HG03457 (cell line): Measurements from ENCODE around the gene OR2J2.
"Not testable (repeated sequence)": the region's sequence is repeated elsewhere in the genome, so short reads cannot be mapped to it uniquely, and the experiment has no call there.

ENCODE experiments used
- ATAC-seq: cut with Tn5 transposase; IDR thresholded peaks from one replicate; pipeline ENCODE4 v1.9.1; 2021; ENCODE audit warnings: moderate number of reproducible peaks; ENCODE audit not compliant: unreplicated experiment

The OR2J2 gene

DNA sequence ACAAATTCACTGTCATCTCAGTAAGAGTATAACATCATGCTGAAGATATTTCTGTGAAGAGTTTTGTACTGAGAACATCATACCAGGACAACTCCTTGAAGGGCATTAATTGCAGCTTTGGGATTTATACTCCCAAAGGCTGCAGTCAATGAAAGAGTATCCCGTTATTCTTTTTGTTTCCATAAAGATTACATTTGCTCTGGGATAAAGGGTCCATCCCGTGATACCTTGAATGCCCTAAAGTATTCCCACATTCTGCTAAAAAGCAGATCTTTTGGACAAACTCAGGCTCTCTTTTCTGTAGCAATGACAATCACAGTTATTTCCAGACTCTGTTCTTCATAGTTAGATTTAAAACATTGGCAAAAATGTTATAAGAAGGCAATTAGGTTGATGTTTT is at the start of gene OR2J2:
Gene OR2J2 (plus strand): TSS at position 301 of the 400 bp plus-strand sequence. CDS start 2,729 bp downstream, outside the sequence.
- not testable (repeated sequence) for ATAC-seq

DNA sequence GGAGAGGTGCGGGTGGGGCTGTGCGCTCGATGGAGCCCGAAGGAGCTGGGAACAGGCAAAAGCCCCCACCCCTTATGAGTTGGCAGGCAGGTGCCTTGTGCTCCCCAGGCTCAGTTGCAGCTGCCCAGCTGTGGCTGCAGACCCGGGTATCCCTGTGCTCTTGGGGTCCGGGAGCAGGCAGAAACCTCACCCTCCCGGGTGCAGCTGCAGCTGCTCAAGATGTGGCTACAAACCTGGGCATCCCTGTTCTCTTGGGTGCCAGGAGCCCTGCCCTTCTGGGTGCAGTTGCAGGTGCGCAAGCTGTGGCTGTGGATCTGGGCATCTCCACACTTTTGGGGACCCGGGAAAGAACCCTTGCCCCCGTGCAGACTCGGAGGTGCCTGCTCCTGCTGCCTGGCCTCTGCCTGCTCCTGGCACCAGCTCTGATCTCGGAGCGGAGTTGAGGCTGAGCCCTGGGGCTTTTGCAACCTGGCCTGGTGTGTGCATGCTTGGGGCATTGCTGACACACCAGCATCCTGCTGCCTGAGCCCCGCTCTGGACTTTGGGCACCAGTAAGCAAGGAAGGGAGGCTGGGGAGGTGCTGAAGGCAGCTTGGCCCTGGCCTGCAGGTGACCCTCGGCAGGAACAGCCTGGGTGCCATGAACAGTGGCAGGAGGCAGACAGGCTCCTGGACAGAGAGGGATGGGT is 41.2 kb upstream of the OR2J2 start:
- no peak for ATAC-seq

DNA sequence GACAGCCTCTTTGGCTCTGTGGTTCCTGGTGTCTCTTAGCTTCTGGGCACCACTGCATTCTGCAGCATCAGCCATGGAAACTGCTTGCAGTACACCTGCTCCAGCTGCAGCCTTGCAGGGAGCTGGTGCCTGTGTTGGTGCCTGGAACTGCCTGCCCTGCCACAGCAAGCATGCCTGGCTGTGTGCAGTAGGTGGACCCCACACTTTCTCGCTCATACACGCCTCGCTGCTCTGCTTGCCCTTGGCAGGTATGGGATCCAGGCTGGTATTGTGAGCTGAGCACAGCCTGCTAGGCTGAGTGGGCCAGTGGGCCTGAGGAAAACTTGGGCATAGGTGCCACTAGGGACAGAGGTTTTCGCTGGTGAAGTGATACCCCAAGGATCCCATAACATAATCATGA is 40.1 kb upstream of the OR2J2 start:
- no peak for ATAC-seq

DNA sequence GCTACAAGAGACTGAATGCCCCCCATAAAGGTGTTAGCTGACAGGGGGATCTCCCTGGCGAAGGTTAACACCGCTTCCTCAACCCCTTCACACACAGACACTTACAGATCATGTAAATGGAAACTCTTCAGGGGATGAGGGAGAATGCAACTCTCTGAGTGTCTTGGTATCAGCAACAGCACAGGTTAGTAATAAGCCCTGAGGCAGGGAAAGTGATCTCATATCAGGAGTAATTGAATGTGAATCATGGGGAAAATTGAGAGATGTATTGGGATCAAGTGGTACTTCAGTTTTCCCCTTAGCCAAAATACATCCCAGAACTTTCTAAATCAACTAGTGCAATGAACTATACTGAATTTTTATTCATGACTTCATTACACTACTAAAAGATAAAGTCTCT is 39.0 kb upstream of the OR2J2 start:
- ATAC-seq = no peak

DNA sequence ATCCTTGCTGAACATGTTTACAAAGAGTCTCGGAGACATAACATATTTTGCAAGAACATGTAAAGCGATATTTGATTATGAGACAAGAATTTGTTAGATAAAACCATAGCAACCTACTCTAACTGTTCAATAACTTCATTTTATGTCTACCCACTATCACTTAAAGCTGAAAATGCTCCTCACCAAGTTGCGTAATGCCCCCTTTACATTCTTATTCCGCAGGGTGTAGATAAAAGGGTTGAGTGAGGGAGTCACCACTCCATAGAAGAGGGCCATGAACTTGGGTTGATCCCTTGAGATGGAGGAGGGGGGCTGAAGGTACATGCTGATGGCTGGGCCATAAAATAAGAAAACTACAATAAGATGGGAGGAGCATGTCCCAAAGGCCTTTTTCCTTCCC is 33.0 kb upstream of the OR2J2 start:
- ATAC-seq = no peak

DNA sequence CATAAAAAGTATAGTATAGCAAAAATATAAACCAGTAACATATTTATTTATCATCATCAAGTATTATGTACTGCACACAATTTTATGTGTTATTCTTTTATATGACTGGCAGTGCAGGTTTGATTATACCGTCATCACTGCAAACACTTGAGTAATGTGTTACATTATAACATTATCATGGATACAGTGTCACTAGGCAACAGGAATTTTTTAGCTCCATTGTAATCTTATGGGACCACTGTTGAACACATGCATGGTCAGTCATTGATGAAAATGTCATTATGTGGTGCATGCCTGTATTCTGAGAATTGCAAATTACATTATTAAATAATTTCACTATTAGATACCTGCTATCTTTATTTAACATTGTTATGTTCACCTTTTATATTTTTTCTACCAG is 29.1 kb upstream of the OR2J2 start:
- ATAC-seq = no peak

DNA sequence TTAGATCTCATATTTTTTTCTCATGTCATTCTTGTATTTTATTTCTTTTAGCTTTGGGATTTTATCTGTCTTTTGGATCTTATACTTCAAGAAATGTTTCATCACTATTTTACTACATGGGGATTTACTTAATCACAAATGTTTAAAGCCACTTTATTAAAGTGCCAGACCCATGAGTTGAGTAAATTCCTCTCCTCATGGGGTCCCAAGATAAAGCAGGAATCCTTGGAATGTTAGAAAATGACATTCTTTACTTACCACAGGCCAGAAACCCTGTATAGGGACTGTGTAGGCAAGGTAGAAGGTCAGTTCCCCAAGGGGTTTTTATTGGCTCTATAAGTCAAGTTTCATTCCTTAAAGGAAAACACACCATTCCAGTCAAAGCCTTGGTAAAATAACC is 28.4 kb upstream of the OR2J2 start:
- no peak for ATAC-seq

DNA sequence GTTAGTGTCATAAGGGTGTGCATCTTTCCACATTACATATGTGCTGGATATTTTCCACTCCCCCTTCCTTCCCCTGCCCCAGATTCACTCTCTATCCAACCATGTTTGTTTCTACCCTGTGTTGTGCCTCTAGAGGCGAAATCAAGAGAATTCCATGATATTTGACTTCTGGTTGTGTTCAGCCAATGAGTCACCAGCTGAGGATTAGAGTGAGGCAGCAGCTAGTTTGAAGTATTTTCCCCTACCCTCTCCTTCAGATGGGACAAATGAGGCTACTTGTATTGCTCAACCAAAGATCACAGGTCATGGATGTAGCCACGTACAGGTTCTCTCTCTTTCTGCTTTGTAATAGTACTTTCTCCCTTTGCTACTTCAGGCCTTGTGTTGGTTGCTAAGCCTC is 24.5 kb upstream of the OR2J2 start:
- no peak for ATAC-seq

DNA sequence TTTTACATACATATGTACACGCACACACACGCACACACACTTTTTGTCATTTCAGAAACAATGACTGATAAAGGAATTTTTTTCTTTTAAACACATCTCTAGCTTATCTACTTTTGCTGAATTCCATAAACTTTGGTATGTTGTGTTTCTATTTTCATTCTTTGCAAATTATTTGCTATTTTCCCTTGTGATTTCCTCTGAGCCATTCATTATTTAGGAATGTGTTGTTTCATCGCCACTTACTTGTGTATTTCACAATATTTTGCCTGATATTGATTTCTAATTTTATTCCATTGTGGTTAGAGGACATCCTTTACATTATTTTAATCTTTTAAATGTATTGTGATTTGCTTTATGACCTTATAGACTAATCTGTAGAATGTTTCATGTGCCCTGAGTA is 23.6 kb upstream of the OR2J2 start:
- no peak for ATAC-seq

DNA sequence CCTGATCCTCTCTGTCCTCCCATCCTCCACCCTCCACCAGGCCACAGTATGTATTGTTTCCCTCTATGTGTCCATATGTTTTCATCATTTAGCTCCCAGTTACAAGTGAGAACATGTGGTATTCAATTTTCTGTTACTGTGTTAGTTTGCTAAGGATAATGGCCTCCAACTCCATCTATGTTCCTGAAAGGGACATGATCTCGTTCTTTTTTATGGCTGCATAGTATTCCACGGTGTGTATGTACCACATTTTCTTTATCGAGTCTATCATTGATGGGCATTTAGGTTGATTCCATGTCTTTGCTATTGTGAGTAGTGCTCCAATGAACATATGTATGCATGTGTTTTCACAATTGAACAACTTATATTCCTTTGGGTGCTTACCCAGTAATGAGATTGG is 21.3 kb upstream of the OR2J2 start:
- ATAC-seq = not testable (repeated sequence)

DNA sequence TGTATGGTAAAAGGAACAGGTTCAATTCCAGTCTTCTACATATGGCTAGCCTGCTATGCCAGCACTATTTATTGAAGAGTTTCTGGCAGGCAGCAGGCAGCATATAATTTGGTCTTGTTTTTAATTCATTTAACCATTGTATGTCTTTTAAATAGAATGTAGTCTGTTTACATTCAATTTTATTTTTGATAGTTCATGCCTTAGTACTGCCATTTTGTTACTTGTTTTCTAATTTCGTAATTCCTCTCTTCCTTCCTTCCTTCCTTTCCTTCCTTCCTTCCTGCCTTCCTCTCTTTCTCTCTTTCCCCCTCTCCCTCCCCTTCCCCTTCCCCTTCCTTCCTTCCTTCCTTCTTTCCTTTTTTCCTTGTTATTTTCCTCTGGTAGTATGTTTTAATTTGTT is 17.6 kb upstream of the OR2J2 start:
- ATAC-seq = no peak

DNA sequence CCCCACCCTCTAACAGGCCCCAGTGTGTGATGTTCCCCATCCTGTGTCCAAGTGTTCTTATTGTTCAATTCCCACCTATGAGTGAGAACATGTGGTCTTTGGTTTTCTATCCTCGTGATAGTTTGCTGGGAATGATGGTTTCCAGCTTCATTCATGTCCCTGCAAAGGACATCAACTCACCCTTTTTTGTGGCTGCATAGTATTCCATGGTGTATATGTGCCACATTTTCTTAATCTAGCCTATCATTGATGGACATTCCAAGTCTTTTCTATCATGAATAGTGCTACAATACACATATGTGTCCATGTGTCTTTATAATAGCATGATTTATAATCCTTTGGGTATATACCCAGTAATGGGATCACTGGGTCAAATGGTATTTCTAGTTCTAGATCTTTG is 15.5 kb upstream of the OR2J2 start:
- ATAC-seq = not testable (repeated sequence)

DNA sequence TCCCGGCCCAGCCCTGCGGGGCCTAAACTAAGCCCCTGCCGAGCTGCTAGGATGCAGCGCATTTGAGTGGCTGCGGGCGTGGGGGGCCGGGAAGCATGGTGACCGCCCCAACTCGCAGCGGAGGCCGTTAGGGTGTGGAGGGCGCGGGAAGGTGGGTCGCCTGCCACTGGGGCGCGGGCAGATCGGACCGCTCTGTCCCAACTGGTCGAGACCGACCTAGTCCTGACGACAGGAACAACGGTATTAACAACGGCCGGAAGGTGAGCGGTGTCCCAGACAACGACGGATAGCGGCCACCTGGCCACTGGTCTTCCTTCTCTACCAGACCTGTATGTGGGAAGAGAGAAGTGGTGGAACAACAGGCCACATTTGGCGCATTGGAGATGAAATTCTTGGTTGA is 10.8 kb upstream of the OR2J2 start:
- ATAC-seq = not testable (repeated sequence)

DNA sequence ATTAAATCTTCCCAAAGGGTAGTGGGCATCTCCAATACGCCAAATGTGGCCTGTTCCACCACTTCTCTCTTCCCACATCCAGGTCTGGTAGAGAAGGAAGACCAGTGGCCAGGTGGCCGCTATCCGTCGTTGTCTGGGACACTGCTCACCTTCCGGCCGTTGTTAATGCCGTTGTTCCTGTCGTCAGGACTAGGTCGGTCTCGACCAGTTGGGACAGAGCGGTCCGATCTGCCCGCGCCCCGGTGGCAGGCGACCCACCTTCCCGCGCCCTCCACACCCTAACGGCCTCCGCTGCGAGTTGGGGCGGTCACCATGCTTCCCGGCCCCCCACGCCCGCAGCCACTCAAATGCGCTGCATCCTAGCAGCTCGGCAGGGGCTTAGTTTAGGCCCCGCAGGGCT is 5.1 kb upstream of the OR2J2 start:
- not testable (repeated sequence) for ATAC-seq

DNA sequence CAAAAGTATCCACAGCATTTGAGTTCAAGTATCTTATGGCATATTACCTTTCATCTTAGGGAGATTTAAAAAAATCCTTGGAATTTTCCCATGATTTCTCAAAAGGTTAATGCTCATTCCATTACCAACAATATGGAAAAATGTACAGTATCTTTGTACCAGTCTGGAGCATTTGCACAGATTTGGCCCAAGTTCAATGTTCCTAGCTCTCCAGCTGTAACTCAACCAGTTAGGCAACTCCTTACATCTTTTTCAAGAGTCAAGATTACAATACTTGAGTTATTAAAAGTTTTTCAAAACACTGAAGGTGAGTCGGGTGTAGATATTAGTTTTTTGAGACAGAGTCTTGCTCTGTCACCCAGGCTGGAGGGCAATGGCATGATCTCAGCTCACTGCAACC is 1.0 kb downstream of the OR2J2 start:
- ATAC-seq = no peak

DNA sequence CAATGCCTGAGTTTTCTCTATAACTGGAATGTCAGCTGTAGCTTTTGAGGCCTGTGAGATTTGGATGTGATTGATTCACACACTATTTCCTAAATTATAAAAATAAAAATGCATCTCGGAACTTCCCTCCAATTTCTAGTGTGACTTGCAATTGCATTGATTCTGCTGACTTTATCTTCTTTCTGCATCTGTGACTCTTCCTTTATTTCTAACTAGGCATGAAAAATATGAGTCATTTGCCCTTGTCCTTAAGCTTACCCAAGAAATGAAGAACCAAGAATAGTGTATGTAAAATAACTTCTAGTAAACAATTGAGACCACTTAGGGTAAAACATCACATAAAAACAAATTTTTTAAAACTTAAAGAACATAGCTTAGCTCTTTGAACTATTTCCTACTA is 12.9 kb downstream of the OR2J2 start:
- no peak for ATAC-seq

DNA sequence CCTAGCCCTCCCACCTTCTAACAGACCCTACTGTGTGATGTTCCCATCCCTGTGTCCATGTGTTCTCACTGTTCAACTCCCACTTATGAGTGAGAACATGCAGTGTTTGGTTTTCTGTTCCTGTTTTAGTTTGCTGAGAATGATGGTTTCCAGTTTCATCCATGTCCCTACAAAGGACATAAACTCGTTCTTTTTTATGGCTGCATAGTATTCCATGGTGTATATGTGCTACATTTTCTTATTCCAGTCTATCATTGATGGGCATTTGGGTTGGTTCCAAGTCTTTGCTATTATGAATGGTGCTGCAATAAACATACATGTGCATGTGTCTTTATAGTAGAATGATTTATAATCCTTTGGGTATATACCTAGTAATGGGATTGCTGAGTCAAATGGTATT is 18.0 kb downstream of the OR2J2 start:
- not testable (repeated sequence) for ATAC-seq

DNA sequence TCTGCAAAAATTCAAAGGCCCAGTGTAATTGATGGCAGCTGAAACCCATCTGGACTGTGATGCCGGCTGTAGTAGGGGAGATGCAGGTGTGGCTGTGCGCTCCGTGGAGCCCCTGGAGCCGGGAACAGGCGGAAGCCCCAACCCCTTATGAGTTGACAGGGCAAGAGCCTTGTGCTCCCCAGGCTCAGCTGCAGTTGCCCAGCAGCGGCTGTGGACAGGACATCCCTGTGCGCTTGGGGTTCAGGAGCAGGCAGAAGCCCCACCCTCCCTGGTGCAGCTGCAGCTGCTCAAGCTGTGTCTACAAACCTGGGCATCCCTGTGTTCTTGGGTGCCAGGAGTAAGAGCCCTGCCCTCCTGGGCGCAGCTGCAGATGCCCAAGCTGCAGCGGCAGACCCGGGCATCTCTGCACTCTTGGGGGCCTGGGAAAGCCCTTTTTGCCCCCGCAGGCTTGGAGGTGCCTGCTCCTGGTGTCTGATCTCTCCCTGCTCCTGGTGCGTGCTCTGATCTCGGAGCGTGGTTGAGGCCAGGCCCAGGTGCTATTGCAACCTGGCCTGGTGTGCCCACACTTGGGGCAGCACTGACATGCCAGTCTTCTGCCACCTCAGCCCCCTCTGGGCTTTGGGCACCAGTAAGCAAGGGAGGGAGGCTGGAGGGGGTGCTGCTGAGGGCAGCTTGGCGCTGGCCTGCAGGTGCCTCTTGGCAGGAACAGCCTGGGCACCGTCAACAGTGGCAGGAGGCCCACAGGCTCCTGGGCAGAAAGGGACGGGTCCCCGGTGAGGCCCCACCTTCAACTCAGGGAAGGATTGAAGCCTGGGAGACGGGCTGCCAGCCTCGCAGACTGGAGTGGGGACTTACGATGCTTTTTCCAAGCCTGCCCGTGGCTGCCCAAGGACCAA is 30.3 kb downstream of the OR2J2 start:
- ATAC-seq = no peak

DNA sequence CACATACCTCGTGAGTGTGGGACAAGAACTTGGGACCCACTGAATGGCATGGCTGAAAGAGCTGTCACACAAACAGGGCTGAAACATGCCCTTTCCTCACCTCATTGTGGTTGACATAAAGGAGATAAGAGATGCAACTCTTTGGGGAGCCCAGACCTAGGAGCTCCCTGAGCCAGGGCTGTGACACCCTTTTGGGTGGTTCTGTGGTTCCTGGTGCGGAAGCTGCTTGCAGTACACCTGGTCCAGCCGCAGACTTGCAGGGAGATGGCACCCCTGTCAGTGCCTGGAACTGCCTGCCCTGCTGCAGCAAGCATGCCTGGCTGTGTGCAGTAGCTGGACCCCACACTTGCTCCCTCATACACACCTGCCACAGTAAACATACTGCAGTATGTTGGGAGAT is 31.3 kb downstream of the OR2J2 start:
- ATAC-seq = no peak

DNA sequence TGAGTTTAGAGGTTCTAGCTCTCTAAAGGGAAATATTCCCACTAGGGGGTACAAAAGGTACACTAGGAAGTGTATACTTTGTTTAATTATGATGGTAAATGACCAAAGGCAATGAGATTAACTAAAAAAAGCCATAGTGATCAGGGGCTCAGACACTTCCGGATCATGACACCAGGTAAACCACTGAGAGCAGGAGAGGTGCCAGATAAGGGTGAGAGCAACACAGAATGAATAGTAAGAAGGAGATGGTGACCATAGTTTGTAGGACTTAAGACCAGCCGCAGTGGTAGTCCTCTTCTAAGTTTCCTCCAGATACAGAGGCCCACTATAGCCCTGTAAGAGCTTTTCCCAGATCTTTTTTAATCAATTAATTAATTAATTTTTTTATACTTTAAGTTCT is 40.8 kb downstream of the OR2J2 start:
- no peak for ATAC-seq

DNA sequence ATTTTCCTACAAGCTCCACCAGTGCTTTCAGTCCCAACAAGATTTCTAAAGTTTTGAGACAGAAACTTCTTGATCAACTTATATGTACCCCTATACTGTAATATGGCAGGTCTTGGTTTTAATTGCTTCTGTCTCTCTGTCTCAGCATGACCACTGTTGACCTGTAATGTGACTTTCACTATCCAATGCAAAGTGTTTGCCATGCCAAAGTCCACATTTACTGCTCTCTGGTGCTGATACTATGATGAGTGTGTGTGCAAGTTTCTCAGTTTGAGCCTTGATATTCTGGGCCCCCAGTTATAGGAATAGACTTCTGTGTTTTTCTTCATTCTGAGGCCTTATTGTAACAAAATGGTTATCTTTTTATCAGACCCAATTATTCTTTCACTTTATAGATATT is 45.8 kb downstream of the OR2J2 start:
- no peak for ATAC-seq

DNA sequence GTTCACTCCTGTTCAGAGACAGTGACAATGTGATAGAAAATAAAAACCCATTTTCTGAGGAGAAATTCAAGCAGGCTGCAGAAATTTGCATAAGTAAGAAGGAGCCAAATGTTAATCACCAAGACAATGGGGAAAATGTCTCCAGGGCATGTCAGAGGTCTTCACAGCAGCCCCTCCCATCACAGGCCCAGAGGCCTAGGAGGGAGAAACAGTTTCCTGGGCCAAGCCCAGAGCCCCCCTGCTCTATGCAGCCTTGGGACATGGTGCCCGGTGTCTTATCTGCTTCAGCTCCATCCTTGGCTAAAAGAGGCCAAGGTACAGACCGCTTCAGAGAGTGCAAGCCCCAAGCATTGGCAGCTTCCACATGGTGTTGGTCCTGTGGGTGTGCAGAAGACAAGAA is 46.5 kb downstream of the OR2J2 start:
- ATAC-seq = not testable (repeated sequence)
